ENCODE results near the gene TUBGCP3. TPM values are rescaled to one million over a fixed set of nuclear protein-coding genes. Genes with fewer than 3 reads are reported as not detected.

TUBGCP3 gene
- total RNA-seq, 2 donors from 2014 or later: 24.9 to 39.4 TPM

- TF ChIP-seq CTCF (IDR thresholded peaks at IDR 0.05): no peak
- no peak overlapping the region for H3K4me3 ChIP-seq
- DNase-seq: peak; percentile 7
- intact Hi-C loops (cut with DNase I): no loop called here
- no peak overlapping the region for H3K9ac ChIP-seq (ENCODE audit: low read depth in 2 of 2, low read length in 2 of 2)
- H3K9me3 ChIP-seq: no peaks in the 10 kb centered on the region
- no peaks in the 10 kb centered on the region for H3K27me3 ChIP-seq
- no peak overlapping the region for H3K27ac ChIP-seq
- H3K36me3 ChIP-seq: no peaks in the 10 kb centered on the region
- H3K4me1 ChIP-seq: no peaks in the 10 kb centered on the region
These were observed 30.5 kb upstream of the TUBGCP3 start for GRCh38 chr13:112618501-112618900.

DNA sequence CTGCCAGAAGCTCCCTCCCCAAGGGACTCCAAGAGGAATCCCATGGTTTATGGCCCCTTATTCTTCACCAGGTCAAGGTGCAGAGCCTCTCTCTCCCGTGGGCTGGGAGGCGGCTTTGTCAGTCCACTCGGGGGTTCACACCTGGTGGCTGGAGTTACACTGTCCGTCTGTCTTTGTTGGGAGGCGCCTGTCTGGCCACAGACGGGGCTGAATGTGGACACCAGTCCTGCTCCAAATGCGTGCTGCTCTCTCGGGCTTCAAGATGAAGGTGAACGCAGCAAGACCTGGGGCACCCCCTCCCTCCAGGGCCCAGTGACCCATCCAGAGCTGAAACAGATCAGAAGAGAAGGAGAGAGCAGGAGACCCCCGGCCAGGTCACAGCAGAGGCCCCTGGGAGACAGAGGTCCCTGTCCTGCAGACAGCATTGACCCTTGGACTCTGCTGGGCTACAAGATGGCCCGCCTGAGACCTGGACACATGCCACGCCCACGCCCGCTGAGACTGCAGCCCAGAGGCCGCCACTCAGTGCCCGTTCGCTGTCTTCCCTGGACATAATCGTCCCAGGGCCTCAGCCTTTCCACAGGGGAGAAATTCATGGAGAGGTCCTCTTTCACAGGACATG lies 29.9 kb upstream of the TUBGCP3 start:
- no peaks in the 10 kb centered on the region for H3K27me3 ChIP-seq
- intact Hi-C loops (cut with DNase I): no loop called here
- no peaks in the 10 kb centered on the region for H3K9me3 ChIP-seq

DNA sequence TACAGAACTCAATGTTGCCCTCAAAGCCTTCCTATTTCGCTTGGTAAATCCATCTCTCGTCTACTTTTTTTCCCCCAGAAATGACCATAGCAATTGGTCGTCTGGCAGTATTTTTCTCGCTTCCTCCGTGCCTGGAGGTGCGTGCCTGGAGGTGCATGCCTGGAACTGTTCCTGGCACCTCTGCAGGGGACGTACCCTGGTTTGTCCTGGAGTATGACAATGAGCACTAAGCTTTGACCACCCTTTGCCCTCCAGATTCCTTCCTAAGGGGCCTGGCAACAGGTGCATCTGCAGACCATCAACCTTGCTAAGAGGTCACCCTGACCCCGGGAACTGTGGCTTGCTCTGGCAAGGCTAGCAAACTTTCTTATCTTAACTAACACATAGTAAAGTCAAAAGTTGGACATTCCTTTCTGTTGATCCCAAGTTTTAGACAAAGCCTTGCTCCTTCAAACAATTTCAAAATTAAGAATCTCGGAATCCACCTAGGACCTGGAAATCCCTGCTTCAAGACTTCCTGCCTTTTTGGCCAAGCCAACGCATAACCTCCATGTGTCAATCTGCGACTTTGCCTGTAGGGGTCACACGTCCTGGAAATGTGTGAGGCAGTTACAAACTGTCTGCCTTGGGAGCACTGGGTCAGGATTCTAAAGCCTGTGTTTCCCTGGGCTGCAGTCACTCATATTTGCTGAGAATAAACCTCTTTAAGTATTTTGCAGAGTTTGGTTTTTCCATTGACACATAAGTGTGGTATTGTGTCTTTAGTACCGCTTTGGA lies 28.8 kb upstream of the TUBGCP3 start:
- H3K36me3 ChIP-seq: no peaks in the 10 kb centered on the region
- H3K27me3 ChIP-seq: no peaks in the 10 kb centered on the region
- H3K4me1 ChIP-seq: no peaks in the 10 kb centered on the region
- TF ChIP-seq CTCF (IDR thresholded peaks at IDR 0.05): peak; percentile 60
- intact Hi-C loops (cut with DNase I): no loop called here
- no peak overlapping the region for H3K9ac ChIP-seq (ENCODE audit: low read depth in 2 of 2, low read length in 2 of 2)
- no peak overlapping the region for H3K27ac ChIP-seq
- no peaks in the 10 kb centered on the region for H3K9me3 ChIP-seq
- DNase-seq: peak; percentile 27
- H3K4me3 ChIP-seq: no peak overlapping the region

More for the DNA sequence above, 29.9 kb upstream of the TUBGCP3 start:
- H3K4me3 ChIP-seq: no peak overlapping the region
- no peak overlapping the region for H3K9ac ChIP-seq (ENCODE audit: low read depth in 2 of 2, low read length in 2 of 2)
- no peaks in the 10 kb centered on the region for H3K36me3 ChIP-seq
- no peak for TF ChIP-seq CTCF (IDR thresholded peaks at IDR 0.05)
- DNase-seq: peak; percentile 15
- no peaks in the 10 kb centered on the region for H3K4me1 ChIP-seq
- H3K27ac ChIP-seq: no peak overlapping the region

- H3K9me3 ChIP-seq: no peaks in the 10 kb centered on the region
- H3K4me3 ChIP-seq: no peak overlapping the region
- DNase-seq: no peak
- H3K36me3 ChIP-seq: no peaks in the 10 kb centered on the region
- H3K27me3 ChIP-seq: no peaks in the 10 kb centered on the region
- intact Hi-C loops (cut with DNase I): no loop called here
- no peak overlapping the region for H3K9ac ChIP-seq (ENCODE audit: low read depth in 2 of 2, low read length in 2 of 2)
- TF ChIP-seq CTCF (IDR thresholded peaks at IDR 0.05): no peak
- H3K27ac ChIP-seq: no peak overlapping the region
- H3K4me1 ChIP-seq: no peaks in the 10 kb centered on the region
These were observed 27.4 kb upstream of the TUBGCP3 start for GRCh38 chr13:112615391-112615790.

- intact Hi-C loops (cut with DNase I): no loop called here
- no peak for TF ChIP-seq CTCF (IDR thresholded peaks at IDR 0.05)
- Histone ChIP-seq H3K27me3 (no peaks in the 10 kb centered on the region), H3K4me1 (no peaks in the 10 kb centered on the region), H3K9me3 (no peaks in the 10 kb centered on the region), H3K27ac (no peak overlapping the region), H3K4me3 (no peak overlapping the region), H3K9ac (ENCODE audit: low read depth in 2 of 2, low read length in 2 of 2) (no peak overlapping the region), H3K36me3 (no peaks in the 10 kb centered on the region)
- no peak for DNase-seq
These were observed 26.9 kb upstream of the TUBGCP3 start for GRCh38 chr13:112614835-112615234.

Data from colonic mucosa (tissue), 4 donors.